NCI-H2171 (cell line): ENCODE results near the gene SMIM38.

Experiments used
- DNase-seq: peaks from one replicate; lab custom pipeline; 2025; lab: John Stamatoyannopoulos, UW

The SMIM38 gene

GRCh38 chr11:69155302-69156234, at the start of gene SMIM38:
Gene SMIM38, plus strand, starts transcription at chr11:69155935. Its CDS starts 1,912 bp downstream, at chr11:69157847.
- no peak for DNase-seq

GRCh38 chr11:69106031-69106811, 49.5 kb upstream of the SMIM38 start:
- DNase-seq, result no peak

DNA sequence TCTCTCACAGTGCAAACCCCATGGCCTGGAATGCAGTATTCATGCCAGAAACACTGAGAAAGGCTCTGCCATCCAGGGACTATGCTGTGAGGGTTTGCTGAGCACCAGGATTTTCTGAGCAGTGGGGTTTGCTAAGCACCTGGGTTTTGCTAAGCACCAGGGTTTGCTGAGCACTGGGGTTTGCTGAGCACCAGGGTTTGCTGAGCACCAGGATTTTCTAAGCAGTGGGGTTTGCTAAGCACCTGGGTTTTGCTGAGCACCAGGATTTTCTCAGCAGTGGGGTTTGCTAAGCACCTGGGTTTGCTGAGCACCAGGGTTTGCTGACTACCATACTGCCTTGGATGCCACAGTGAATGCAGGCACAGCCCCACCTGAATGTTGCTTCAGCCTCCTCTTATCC, 48.3 kb upstream of the SMIM38 start:
- DNase-seq, result no peak

- no peak for DNase-seq
Measured at GRCh38 chr11:69108030-69108429, 47.7 kb upstream of the SMIM38 start.

GRCh38 chr11:69108559-69108958, 47.2 kb upstream of the SMIM38 start:
- no peak for DNase-seq

DNA sequence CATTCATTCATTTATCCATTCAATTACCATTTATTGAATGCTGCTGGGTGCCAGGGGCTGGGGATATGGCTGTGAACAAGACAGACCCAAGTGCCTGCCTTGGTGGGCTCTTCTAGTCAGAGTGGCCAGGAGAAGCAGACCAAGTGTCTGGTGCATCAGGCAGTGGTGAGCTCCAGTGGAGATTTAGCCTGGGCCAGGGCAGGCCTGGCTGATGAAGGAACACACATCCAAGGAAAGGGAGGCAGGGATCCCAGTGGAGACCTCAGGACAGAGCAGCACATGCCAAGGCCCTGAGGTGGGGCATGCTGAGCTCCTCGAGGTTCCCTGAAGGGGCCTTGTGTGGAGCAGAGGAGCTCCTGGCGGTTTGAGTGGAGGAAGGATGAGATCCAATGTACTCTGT, 46.6 kb upstream of the SMIM38 start:
- DNase-seq, result no peak

DNA sequence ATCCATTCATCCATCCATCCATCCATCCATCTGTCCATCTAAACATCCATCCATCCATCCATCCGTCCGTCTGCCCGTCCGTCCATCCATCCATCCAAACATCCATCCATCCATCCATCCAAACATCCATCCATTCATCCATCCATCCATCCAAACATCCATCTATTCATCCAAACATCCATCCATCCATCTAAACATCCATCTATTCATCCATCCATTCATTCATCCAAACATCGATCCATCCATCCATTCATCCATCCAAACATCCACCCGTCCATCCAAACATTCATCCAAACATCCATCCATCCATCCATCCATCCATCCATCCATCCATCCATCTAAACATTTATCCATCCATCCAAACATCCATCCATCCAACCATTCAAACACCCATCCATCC, 45.3 kb upstream of the SMIM38 start:
- no peak for DNase-seq

GRCh38 chr11:69111624-69112542, 43.9 kb upstream of the SMIM38 start:
- DNase-seq, result no peak

GRCh38 chr11:69113226-69113625, 42.5 kb upstream of the SMIM38 start:
- no peak for DNase-seq

DNA sequence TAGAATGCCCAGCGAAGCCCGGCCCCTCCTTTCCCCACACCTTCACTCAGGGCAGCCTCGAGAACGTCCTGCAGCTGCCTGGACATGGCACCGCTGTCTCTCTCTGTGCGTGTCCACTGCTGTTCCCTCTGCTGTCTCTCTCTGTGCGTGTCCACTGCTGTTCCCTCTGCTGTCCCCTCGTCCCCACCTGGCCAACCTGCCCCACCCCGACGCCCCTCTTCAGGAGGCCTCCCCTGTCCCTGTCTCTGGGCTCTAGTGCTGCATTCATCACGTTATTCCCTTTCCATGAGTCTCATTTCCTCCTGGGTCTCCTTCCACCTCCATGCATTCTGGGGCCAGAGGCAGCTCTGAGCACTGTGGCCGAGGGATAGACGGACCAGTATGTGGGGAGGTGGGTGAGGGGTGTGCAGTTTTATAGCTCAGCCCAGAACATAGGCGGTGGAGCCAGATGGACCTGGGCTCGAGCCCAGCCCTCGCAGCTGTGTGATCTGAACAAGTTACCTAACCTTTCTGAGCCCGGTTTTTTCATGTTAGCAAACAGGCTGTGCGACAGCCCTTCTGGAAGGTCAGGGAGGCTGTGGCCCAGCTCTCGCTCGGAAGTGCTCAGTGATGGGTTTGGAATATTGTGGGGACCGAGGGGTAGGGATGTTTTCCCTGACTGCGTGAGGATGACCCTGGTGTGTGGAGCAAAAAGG, 41.9 kb upstream of the SMIM38 start:
- no peak for DNase-seq

DNA sequence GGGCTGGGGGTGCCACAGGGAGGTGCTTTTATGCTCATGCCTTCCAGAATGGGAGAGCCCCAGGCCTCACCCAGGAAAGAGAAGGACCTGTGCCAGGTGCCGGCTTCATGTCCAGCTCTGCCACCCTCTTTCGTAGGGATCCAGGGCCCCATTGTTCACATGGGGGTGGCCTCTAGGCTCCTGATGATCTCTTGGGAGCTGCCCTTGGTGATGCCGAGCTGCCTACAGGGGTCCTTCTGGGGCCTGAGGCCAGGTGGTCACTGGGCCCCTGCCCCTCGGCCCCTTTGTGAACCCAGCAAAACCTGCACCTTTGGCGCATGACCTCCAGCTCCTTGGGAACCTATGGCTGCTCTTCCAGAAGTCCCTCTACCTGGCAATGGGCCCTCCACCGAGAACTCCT, 41.4 kb upstream of the SMIM38 start:
- DNase-seq, result no peak

DNA sequence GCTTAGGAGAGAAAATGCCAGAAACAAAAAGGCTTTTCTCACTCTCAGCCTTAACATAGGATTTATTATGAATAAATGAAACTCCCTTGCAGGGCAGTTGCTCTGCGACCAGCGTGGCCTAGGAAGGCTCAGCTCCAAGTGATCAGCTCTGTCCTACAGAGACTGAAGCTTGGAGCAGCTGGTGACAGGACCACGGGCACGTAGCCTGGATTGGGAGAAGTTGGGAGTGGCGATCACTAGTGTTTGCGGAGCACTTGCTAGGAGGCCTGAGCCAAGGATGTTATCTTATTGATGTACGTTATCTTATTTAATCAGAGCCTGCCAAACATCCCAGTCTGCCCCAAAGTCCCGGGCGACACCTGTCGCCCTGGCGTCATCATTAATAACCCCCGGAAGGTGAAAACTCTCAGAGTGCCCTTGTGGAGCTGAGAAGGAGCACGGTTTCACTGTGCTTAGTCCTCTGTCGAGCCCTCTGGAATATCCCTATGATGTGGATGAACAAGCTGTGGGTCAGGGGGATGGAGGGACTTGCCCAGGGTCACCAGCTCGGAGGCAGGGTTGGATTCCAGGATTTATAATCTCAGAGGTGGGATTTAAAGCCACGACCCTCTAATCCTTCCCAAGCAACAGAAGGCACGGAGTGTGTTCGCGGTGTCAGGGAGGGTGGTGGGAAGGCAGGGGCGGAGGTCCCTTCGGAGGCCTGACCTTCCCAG, 40.8 kb upstream of the SMIM38 start:
- DNase-seq, result no peak

DNA sequence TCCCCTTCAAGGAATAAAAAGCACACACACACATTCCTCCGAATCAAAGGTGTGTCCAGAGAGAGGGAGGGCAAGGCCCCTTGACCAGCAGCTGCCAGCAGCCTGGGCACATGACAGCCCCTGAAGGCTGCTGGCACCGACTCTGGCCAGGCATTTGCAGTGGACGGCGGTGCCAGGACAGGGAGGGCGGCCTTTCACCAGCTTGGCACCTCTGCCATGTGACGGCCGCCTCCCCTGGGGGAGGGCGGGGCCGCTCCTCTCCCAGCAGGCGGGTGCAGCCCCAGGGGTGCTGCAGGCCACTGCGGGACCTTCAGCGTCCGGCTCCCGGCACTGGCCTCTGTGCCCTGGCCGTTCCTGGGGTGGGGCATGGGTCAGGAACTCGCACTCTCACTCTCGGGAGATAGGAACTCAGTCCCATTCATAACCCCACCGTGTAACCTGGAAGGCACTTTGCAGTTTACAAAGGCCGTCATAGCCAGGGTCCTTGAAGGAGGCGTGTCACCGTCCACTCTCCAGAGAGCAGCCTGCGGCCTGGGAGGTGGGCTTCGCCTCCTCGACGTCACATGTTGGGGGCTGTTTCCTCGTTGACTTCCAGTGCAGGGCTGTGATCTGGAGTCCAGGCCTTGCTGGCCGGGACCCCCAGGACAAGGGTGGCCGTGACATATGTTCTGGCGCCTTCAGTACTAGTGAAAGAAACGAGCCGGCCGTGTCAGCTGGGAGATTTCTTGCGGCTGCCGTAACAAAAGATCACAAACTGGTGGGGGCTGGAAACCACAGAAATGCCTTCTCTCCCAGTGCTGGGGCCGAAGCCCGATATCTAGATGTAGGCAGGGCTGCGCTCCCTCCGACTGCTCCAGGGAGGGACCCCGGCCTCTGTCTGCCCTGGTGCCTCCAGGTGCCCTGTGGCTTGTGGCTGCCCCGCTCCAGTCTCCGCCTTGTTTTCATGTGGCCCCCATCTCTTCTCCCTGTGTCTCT, 39.9 kb upstream of the SMIM38 start:
- DNase-seq, result no peak

GRCh38 chr11:69116671-69117070, 39.1 kb upstream of the SMIM38 start:
- no peak for DNase-seq

DNA sequence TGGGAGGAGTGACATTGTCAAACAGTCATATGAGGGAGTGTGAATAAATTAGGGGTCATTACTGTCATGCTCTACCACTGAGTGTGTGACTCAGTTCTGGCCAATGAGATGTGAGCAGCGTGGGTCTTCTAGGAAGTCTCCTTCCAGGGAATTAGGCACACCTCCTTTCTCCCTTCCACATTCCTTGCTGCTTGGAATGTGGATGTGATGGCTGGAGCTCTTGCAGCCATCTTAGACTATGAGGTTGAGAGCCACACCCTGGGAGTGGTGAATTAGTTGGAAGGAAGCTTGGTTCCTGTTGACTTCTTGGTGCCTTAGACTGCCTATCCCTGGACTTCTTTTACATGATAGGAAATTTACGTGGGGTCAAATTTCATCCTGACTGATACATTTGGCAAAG, 36.5 kb upstream of the SMIM38 start:
- DNase-seq, result no peak

- DNase-seq, result no peak
Measured at GRCh38 chr11:69120096-69120875, 35.4 kb upstream of the SMIM38 start.

GRCh38 chr11:69121021-69121420, 34.7 kb upstream of the SMIM38 start:
- DNase-seq, result no peak

GRCh38 chr11:69121621-69122325, 34.0 kb upstream of the SMIM38 start:
- no peak for DNase-seq
